Measurements from ENCODE around the gene TPRX2.

Gene TPRX2

DNA sequence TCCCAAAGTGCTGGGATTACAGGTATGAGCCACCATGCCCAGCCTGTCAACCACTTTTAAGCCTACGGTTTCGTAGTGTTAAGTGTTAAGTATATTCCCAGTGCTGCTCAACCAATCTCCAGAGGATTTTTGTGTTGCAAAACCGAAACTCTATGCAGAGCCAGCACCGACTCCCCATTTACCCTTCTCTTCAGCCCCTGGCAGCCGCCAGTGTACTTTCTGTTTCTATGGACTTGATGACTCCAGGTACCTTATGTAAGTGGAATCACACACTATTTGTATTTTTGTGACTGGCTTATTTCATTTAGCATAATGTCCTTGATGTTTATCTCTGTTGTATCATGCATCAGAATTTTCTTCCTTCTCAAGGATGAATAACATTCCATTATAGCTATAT, 26.0 kb downstream of the TPRX2 start:
- Histone ChIP-seq H3K27ac (ENCODE audit: low read depth, low read length) (no peak overlapping the region), H3K27me3 (ENCODE audit: low read length) (no peaks in the 10 kb centered on the region)
- no peak for TF ChIP-seq EZH2phosphoT487 (conservative IDR thresholded peaks at IDR 0.05; ENCODE audit: low read length)

DNA sequence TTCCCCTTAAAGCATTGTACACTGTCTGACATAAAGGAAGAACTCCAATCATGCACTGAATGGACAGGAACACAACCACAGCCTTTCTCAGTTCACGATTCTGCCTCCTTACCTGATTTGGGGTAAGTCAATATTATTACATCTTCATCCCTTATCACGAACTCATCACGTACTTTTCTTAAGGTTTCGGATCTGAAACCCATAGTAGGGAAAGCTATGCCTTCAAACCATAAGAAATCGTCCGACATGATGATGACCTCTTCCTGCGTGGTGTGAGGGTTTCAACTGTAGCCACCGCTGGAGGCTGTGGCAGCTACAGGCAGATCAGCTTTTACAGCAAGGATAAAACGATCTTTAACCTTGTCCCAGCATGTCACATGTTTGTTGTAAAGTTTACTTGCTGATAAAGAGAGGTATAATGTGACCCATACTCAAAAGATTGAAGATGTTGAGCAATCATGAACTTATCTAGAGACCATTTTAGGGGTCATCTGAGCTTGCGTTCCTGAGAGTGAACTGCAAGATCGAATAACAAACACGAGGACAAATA, 27.1 kb downstream of the TPRX2 start, which contains the start of gene SULT2A1:
Gene SULT2A1 (minus strand): TSS at position 306 of the 550 bp plus-strand sequence. CDS start 58 bp downstream, at position 248.
- H3K9me2 ChIP-seq (replicated peaks; ENCODE audit: insufficient read depth, low read length): no peaks in the 10 kb centered on the region
- no peaks in the 10 kb centered on the region for H3K79me2 ChIP-seq (ENCODE audit: insufficient read depth, low read length)
- TF ChIP-seq EZH2phosphoT487 (conservative IDR thresholded peaks at IDR 0.05; ENCODE audit: low read length): no peak
- TF ChIP-seq, protein P1, sequence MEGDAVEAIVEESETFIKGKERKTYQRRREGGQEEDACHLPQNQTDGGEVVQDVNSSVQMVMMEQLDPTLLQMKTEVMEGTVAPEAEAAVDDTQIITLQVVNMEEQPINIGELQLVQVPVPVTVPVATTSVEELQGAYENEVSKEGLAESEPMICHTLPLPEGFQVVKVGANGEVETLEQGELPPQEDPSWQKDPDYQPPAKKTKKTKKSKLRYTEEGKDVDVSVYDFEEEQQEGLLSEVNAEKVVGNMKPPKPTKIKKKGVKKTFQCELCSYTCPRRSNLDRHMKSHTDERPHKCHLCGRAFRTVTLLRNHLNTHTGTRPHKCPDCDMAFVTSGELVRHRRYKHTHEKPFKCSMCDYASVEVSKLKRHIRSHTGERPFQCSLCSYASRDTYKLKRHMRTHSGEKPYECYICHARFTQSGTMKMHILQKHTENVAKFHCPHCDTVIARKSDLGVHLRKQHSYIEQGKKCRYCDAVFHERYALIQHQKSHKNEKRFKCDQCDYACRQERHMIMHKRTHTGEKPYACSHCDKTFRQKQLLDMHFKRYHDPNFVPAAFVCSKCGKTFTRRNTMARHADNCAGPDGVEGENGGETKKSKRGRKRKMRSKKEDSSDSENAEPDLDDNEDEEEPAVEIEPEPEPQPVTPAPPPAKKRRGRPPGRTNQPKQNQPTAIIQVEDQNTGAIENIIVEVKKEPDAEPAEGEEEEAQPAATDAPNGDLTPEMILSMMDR (IDR thresholded peaks at IDR 0.05; ENCODE audit: insufficient read depth, low read length, poor library complexity, severe bottlenecking): no peak
- H3K36me3 ChIP-seq (ENCODE audit: low read length): no peaks in the 10 kb centered on the region
- no peak within 1 kb of the TSS for H3K4me2 ChIP-seq (ENCODE audit: low read depth, low read length, poor library complexity, severe bottlenecking)
- H4K20me1 ChIP-seq (ENCODE audit: low read depth, low read length): no peaks in the 10 kb centered on the region
- H3K9ac ChIP-seq (ENCODE audit: low read length): no peak within 1 kb of the TSS
- H3F3A ChIP-seq (ENCODE audit: insufficient read depth): no peaks in the 10 kb centered on the region
- H3K9me3 ChIP-seq (ENCODE audit: insufficient read depth, low read length): no peaks in the 10 kb centered on the region
- no peak within 1 kb of the TSS for H3K27ac ChIP-seq (ENCODE audit: low read depth, low read length)
- no peak within 1 kb of the TSS for H3K4me3 ChIP-seq (ENCODE audit: insufficient read depth, low read length, poor library complexity, severe bottlenecking)
- no peak within 1 kb of the TSS for H2AFZ ChIP-seq (ENCODE audit: low read depth, low read length, severe bottlenecking)
- H3K27me3 ChIP-seq (ENCODE audit: low read length): no peaks in the 10 kb centered on the region

More for the DNA sequence above, 26.0 kb downstream of the TPRX2 start:
- H3K79me2 ChIP-seq (ENCODE audit: insufficient read depth, low read length): no peaks in the 10 kb centered on the region
- no peak overlapping the region for H3K4me3 ChIP-seq (ENCODE audit: insufficient read depth, low read length, poor library complexity, severe bottlenecking)
- no peak overlapping the region for H3K9ac ChIP-seq (ENCODE audit: low read length)
- no peaks in the 10 kb centered on the region for H4K20me1 ChIP-seq (ENCODE audit: low read depth, low read length)
- no peaks in the 10 kb centered on the region for H3K9me2 ChIP-seq (replicated peaks; ENCODE audit: insufficient read depth, low read length)
- no peaks in the 10 kb centered on the region for H3K9me3 ChIP-seq (ENCODE audit: insufficient read depth, low read length)
- no peak overlapping the region for H2AFZ ChIP-seq (ENCODE audit: low read depth, low read length, severe bottlenecking)
- H3F3A ChIP-seq (ENCODE audit: insufficient read depth): no peaks in the 10 kb centered on the region
- no peak overlapping the region for H3K4me2 ChIP-seq (ENCODE audit: low read depth, low read length, poor library complexity, severe bottlenecking)
- H3K36me3 ChIP-seq (ENCODE audit: low read length): no peaks in the 10 kb centered on the region

DNA sequence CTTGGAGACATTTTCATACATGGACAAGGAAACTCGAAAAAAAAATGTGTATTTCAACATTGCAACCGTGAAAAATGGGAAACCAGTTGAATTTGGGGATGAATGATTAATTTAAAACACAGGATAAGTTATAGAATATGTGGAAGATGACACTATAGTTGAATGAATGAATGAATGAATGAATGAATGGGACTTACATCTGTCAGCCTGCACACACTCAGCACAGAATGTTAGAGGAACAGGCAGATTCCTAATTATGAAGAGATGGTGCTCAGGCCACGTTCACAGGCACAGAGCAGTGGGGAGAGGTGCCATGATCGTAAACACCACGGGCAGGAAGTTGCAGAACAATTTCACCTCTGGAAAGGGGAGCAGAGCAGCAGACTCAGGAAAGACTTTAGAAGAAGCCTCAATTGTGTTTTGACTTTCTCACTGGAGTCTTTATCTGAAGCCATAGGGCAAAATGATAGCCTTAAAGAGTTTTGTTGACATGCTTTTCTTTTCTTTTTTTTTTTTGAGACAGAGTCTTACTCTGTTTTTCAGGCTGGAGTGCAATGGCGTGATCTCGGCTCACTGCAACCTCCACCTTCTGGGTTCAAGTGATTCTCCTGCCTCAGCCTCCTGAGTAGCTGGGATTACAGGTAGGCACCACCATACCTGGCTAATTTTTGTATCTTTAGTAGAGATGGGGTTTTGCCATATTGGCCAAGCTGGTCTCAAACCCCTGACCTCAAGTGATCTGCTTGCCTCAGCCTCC, 32.0 kb downstream of the TPRX2 start:
- TF ChIP-seq EZH2phosphoT487 (conservative IDR thresholded peaks at IDR 0.05; ENCODE audit: low read length): no peak
- no peak overlapping the region for H3K4me3 ChIP-seq (ENCODE audit: insufficient read depth, low read length, poor library complexity, severe bottlenecking)

DNA sequence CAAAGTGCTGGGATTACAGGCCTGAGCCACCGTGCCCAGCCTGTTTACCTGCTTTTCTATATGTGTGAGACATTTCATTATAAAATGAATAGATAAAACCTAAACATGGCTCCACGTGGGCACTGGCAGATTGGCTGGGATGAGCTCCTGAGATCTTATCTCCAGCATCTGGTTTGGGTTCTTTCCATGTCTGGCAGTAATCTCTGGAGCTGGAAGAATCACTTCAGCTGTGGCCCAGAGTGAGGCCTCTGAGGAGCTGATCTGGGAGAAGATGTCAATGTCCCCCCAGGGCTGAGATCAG, 32.5 kb downstream of the TPRX2 start:
- H3K4me2 ChIP-seq (ENCODE audit: low read depth, low read length, poor library complexity, severe bottlenecking): no peak overlapping the region
- H3K36me3 ChIP-seq (ENCODE audit: low read length): no peaks in the 10 kb centered on the region
- no peak overlapping the region for H3K4me3 ChIP-seq (ENCODE audit: insufficient read depth, low read length, poor library complexity, severe bottlenecking)
- no peaks in the 10 kb centered on the region for H3K79me2 ChIP-seq (ENCODE audit: insufficient read depth, low read length)
- H3F3A ChIP-seq (ENCODE audit: insufficient read depth): no peaks in the 10 kb centered on the region
- no peaks in the 10 kb centered on the region; the same call in 1 of the 2 replicates for H3K9me3 ChIP-seq (ENCODE audit: insufficient read depth, low read length)
- H3K27me3 ChIP-seq (ENCODE audit: low read length): no peaks in the 10 kb centered on the region
- no peak overlapping the region for H3K27ac ChIP-seq (ENCODE audit: low read depth, low read length)
- no peak overlapping the region for H3K9ac ChIP-seq (ENCODE audit: low read length)
- no peak overlapping the region for H2AFZ ChIP-seq (ENCODE audit: low read depth, low read length, severe bottlenecking)
- TF ChIP-seq, protein P1 (IDR thresholded peaks at IDR 0.05; ENCODE audit: insufficient read depth, low read length, poor library complexity, severe bottlenecking): no peak
- no peak for TF ChIP-seq EZH2phosphoT487 (conservative IDR thresholded peaks at IDR 0.05; ENCODE audit: low read length)
- H3K9me2 ChIP-seq (replicated peaks; ENCODE audit: insufficient read depth, low read length): no peaks in the 10 kb centered on the region
- no peaks in the 10 kb centered on the region for H4K20me1 ChIP-seq (ENCODE audit: low read depth, low read length)

More for the DNA sequence above, 32.0 kb downstream of the TPRX2 start:
- Histone ChIP-seq H3K4me2 (ENCODE audit: low read depth, low read length, poor library complexity, severe bottlenecking) (no peak overlapping the region), H3K79me2 (ENCODE audit: insufficient read depth, low read length) (no peaks in the 10 kb centered on the region), H3K9me3 (ENCODE audit: insufficient read depth, low read length) (no peaks in the 10 kb centered on the region; the same call in 1 of the 2 replicates), H3K27ac (ENCODE audit: low read depth, low read length) (no peak overlapping the region), H2AFZ (ENCODE audit: low read depth, low read length, severe bottlenecking) (no peak overlapping the region), H3K9me2 (replicated peaks; ENCODE audit: insufficient read depth, low read length) (no peaks in the 10 kb centered on the region), H3F3A (ENCODE audit: insufficient read depth) (no peaks in the 10 kb centered on the region), H3K36me3 (ENCODE audit: low read length) (no peaks in the 10 kb centered on the region), H3K27me3 (ENCODE audit: low read length) (no peaks in the 10 kb centered on the region), H3K9ac (ENCODE audit: low read length) (no peak overlapping the region), H4K20me1 (ENCODE audit: low read depth, low read length) (no peaks in the 10 kb centered on the region)

Data from SU-DHL-6 (cell line).